HepG2 (cell line): ENCODE data around the gene HOXA9. TPM values are rescaled to one million over a fixed set of nuclear protein-coding genes. Genes with fewer than 3 reads are reported as not detected.

Experiments used
- DNMT1 ChIP-seq: sonication (generic); formaldehyde crosslinking; IDR thresholded peaks from 2 replicates; pipeline ENCODE4 v1.5.1; 2020; ENCODE audit warnings: mild to moderate bottlenecking, missing genetic modification reagents
- KAT8 ChIP-seq: IDR thresholded peaks from 2 replicates; pipeline ENCODE4 v1.6.1; 2016; ENCODE audit warnings: missing genetic modification reagents, missing compliant biosample characterization
- POGZ ChIP-seq: sonication (generic); formaldehyde crosslinking; IDR thresholded peaks from 2 replicates; pipeline ENCODE4 v1.4.0; 2020; ENCODE audit warnings: mild to moderate bottlenecking, missing genetic modification reagents
- RARG ChIP-seq: sonication (generic); formaldehyde crosslinking; IDR thresholded peaks from 2 replicates; pipeline ENCODE4 v1.4.0; 2020; ENCODE audit warnings: low read depth, mild to moderate bottlenecking, missing genetic modification reagents
- RFXAP ChIP-seq: sonication (generic); formaldehyde crosslinking; IDR thresholded peaks from 2 replicates; pipeline ENCODE4 v1.4.0; 2020; ENCODE audit warnings: missing genetic modification reagents, borderline replicate concordance
- SALL2 ChIP-seq: sonication (generic); formaldehyde crosslinking; IDR thresholded peaks from 2 replicates; pipeline ENCODE4 v1.8.1; 2023; ENCODE audit warnings: mild to moderate bottlenecking, missing genetic modification reagents, inconsistent platforms
- SP2 ChIP-seq: sonication (generic); formaldehyde crosslinking; IDR thresholded peaks from 2 replicates; pipeline ENCODE4 v1.5.1; 2020; ENCODE audit warnings: mild to moderate bottlenecking, missing genetic modification reagents
- TBX2 ChIP-seq: sonication (generic); formaldehyde crosslinking; IDR thresholded peaks from 2 replicates; pipeline ENCODE4 v1.5.0; 2020; ENCODE audit warnings: missing genetic modification reagents, mild to moderate bottlenecking, borderline replicate concordance
- XBP1 ChIP-seq: sonication (generic); formaldehyde crosslinking; IDR thresholded peaks from 2 replicates; pipeline ENCODE4 v1.5.0; 2020; ENCODE audit warnings: missing genetic modification reagents
- XRCC5 ChIP-seq: fragments of 200-400 bp; formaldehyde crosslinking; optimal IDR thresholded peaks from 2 replicates; pipeline ENCODE3; 2017; ENCODE audit warnings: mild to moderate bottlenecking, low read length
- ZKSCAN8 ChIP-seq: IDR thresholded peaks from 2 replicates; pipeline ENCODE4 v1.6.1; 2016; ENCODE audit warnings: borderline replicate concordance, missing genetic modification reagents, missing compliant biosample characterization
- ZNF264 ChIP-seq: sonication (generic); formaldehyde crosslinking; IDR thresholded peaks from 2 replicates; pipeline ENCODE4 v1.4.0; 2020; ENCODE audit warnings: missing genetic modification reagents
- ZNF781 ChIP-seq: sonication (generic); formaldehyde crosslinking; IDR thresholded peaks from 2 replicates; pipeline ENCODE4 v1.5.1; 2020; ENCODE audit warnings: borderline replicate concordance, mild to moderate bottlenecking, missing genetic modification reagents; ENCODE audit errors: not compliant biosample characterization
- polyA plus RNA-seq, 8 experiments: library from polyadenylated mRNA; depleted of rRNA in 3 of 8; stranded (reverse) in 7 of 8; unstranded in 1 of 8; fragments of >200 nt; fragmentation: Illumina TruSeq in 4 of 8; extraction: Trizol in 4 of 8; gene quantifications; 2 replicates each; pipeline versions ENCODE4 v1.2.1 to v1.2.3, GENCODE V29; 2011 to 2016; ENCODE audit warnings: low read depth in 4 of 8, missing spikeins in 1 of 8, mixed read lengths in 1 of 8; ENCODE audit not compliant: insufficient read depth in 1 of 8
- total RNA-seq, 5 experiments: library from RNA; depleted of rRNA; stranded (reverse); fragments of >200 nt; fragmentation: Illumina TruSeq; extraction: Trizol; gene quantifications; 2 replicates each; pipeline ENCODE4 v1.2.3, GENCODE V29; 2016; ENCODE audit warnings: low read depth in 1 of 5
- TF ChIP-seq, protein P1 (sequence below): sonication (generic); formaldehyde crosslinking; IDR thresholded peaks from 2 replicates; pipeline ENCODE4 v1.4.0; 2020; ENCODE audit warnings: missing genetic modification reagents
- TF ChIP-seq, protein P2 (sequence below): sonication (generic); formaldehyde crosslinking; IDR thresholded peaks from 2 replicates; pipeline ENCODE4 v1.4.0; 2020; ENCODE audit warnings: missing genetic modification reagents
- TF ChIP-seq, protein P3 (sequence below): sonication (generic); formaldehyde crosslinking; IDR thresholded peaks from 2 replicates; pipeline ENCODE4 v1.4.0; 2020; ENCODE audit warnings: missing genetic modification reagents
- TF ChIP-seq, protein P4 (sequence below): sonication (generic); formaldehyde crosslinking; IDR thresholded peaks from 2 replicates; pipeline ENCODE4 v1.9.0; 2021; ENCODE audit warnings: mild to moderate bottlenecking, missing genetic modification reagents
- TF ChIP-seq, protein P5 (sequence below): sonication (generic); formaldehyde crosslinking; IDR thresholded peaks from 2 replicates; pipeline ENCODE4 v1.8.1; 2023; ENCODE audit warnings: missing genetic modification reagents, mild to moderate bottlenecking, borderline replicate concordance

Gene HOXA9
- total and polyA plus RNA-seq, 2 of the 13 experiments (the other 11 are each of a cell fraction or from before 2014, with no cell fraction given) = not detected

DNA sequence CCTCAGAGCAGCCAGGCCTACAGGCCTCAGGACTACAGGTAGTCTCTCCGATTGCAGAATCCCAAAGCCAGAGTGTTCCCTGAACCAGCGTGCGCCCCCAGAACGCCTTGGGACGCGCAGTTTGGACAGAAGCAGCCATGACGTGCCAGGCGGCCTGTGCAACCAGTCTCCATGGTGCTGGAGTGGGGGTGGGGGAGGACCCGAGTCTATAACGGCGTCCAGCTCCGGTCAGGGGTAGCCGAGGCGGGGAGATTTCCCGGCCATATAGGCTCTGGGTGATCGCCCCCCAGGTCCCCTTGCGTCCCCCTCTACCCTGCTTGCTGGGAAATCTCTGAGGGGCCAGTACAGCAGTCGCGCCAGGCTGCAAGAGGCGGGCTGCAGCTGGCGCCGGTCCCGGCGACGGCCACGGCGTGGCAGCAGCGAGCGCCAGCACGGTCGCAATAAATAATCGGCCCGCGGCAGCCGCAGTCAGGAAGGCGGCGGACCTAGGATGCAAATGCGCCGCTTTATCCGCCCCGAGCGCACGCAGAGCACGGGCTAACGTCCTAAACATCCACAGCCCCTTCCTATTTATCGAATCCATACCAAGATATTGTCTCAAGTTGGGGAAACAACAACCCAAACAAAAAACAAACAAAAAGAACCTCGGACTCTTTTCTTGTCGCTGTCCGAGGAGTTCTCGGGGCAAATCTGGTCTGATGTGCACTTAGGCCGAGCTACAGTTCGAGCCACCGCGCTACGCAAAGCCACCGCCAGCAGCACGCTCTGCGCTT is 14.6 kb downstream of the HOXA9 start (continued):
- TF ChIP-seq RFXAP (CRISPR knock-in tag) = no peak
- TF ChIP-seq POGZ (CRISPR knock-in tag) = no peak
- no peak for TF ChIP-seq RARG
- TF ChIP-seq, protein P1, sequence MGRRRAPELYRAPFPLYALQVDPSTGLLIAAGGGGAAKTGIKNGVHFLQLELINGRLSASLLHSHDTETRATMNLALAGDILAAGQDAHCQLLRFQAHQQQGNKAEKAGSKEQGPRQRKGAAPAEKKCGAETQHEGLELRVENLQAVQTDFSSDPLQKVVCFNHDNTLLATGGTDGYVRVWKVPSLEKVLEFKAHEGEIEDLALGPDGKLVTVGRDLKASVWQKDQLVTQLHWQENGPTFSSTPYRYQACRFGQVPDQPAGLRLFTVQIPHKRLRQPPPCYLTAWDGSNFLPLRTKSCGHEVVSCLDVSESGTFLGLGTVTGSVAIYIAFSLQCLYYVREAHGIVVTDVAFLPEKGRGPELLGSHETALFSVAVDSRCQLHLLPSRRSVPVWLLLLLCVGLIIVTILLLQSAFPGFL (CRISPR knock-in tag) = no peak
- TF ChIP-seq, protein P2, sequence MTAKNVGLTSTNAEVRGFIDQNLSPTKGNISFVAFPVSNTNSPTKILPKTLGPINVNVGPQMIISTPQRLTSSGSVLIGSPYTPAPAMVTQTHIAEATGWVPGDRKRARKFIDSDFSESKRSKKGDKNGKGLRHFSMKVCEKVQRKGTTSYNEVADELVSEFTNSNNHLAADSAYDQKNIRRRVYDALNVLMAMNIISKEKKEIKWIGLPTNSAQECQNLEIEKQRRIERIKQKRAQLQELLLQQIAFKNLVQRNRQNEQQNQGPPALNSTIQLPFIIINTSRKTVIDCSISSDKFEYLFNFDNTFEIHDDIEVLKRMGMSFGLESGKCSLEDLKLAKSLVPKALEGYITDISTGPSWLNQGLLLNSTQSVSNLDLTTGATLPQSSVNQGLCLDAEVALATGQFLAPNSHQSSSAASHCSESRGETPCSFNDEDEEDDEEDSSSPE (CRISPR knock-in tag) = no peak
- peak; percentile 44; the same call in 1 of the 2 replicates for TF ChIP-seq TBX2 (CRISPR knock-in tag)
- TF ChIP-seq, protein P3, sequence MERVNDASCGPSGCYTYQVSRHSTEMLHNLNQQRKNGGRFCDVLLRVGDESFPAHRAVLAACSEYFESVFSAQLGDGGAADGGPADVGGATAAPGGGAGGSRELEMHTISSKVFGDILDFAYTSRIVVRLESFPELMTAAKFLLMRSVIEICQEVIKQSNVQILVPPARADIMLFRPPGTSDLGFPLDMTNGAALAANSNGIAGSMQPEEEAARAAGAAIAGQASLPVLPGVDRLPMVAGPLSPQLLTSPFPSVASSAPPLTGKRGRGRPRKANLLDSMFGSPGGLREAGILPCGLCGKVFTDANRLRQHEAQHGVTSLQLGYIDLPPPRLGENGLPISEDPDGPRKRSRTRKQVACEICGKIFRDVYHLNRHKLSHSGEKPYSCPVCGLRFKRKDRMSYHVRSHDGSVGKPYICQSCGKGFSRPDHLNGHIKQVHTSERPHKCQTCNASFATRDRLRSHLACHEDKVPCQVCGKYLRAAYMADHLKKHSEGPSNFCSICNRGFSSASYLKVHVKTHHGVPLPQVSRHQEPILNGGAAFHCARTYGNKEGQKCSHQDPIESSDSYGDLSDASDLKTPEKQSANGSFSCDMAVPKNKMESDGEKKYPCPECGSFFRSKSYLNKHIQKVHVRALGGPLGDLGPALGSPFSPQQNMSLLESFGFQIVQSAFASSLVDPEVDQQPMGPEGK (CRISPR knock-in tag) = no peak; the same call in 1 of the 2 replicates
- TF ChIP-seq SP2 (CRISPR knock-in tag) = no peak
- TF ChIP-seq ZNF264 = no peak
- no peak for TF ChIP-seq DNMT1 (CRISPR knock-in tag)
- TF ChIP-seq, protein P4, sequence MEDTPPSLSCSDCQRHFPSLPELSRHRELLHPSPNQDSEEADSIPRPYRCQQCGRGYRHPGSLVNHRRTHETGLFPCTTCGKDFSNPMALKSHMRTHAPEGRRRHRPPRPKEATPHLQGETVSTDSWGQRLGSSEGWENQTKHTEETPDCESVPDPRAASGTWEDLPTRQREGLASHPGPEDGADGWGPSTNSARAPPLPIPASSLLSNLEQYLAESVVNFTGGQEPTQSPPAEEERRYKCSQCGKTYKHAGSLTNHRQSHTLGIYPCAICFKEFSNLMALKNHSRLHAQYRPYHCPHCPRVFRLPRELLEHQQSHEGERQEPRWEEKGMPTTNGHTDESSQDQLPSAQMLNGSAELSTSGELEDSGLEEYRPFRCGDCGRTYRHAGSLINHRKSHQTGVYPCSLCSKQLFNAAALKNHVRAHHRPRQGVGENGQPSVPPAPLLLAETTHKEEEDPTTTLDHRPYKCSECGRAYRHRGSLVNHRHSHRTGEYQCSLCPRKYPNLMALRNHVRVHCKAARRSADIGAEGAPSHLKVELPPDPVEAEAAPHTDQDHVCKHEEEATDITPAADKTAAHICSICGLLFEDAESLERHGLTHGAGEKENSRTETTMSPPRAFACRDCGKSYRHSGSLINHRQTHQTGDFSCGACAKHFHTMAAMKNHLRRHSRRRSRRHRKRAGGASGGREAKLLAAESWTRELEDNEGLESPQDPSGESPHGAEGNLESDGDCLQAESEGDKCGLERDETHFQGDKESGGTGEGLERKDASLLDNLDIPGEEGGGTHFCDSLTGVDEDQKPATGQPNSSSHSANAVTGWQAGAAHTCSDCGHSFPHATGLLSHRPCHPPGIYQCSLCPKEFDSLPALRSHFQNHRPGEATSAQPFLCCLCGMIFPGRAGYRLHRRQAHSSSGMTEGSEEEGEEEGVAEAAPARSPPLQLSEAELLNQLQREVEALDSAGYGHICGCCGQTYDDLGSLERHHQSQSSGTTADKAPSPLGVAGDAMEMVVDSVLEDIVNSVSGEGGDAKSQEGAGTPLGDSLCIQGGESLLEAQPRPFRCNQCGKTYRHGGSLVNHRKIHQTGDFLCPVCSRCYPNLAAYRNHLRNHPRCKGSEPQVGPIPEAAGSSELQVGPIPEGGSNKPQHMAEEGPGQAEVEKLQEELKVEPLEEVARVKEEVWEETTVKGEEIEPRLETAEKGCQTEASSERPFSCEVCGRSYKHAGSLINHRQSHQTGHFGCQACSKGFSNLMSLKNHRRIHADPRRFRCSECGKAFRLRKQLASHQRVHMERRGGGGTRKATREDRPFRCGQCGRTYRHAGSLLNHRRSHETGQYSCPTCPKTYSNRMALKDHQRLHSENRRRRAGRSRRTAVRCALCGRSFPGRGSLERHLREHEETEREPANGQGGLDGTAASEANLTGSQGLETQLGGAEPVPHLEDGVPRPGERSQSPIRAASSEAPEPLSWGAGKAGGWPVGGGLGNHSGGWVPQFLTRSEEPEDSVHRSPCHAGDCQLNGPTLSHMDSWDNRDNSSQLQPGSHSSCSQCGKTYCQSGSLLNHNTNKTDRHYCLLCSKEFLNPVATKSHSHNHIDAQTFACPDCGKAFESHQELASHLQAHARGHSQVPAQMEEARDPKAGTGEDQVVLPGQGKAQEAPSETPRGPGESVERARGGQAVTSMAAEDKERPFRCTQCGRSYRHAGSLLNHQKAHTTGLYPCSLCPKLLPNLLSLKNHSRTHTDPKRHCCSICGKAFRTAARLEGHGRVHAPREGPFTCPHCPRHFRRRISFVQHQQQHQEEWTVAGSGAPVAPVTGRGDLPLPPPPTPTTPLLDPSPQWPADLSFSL (CRISPR knock-in tag) = 0 out of 2 replicates have a peak, but pooled peaks have one; percentile 32
- peak; percentile 42 for TF ChIP-seq XRCC5
- no peak for TF ChIP-seq ZKSCAN8 (CRISPR knock-in tag)
- TF ChIP-seq ZNF781 (CRISPR knock-in tag) = peak; percentile 79
- TF ChIP-seq, protein P5, sequence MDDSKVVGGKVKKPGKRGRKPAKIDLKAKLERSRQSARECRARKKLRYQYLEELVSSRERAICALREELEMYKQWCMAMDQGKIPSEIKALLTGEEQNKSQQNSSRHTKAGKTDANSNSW (CRISPR knock-in tag) = no peak
- 0 out of 2 replicates have a peak, but pooled peaks have one; percentile 22 for TF ChIP-seq KAT8
- TF ChIP-seq SALL2 (CRISPR knock-in tag) = peak; percentile 83
- no peak for TF ChIP-seq XBP1 (CRISPR knock-in tag)
